GM19099 (cell line): ENCODE data around the gene ERG28.

Source experiments
- POLR2A ChIP-seq: IDR thresholded peaks from 3 replicates; pipeline ENCODE4 v1.6.1; 2011; ENCODE audit warnings: low read depth; ENCODE audit not compliant: insufficient read length; ENCODE audit errors: extremely low read depth

The ERG28 gene

DNA sequence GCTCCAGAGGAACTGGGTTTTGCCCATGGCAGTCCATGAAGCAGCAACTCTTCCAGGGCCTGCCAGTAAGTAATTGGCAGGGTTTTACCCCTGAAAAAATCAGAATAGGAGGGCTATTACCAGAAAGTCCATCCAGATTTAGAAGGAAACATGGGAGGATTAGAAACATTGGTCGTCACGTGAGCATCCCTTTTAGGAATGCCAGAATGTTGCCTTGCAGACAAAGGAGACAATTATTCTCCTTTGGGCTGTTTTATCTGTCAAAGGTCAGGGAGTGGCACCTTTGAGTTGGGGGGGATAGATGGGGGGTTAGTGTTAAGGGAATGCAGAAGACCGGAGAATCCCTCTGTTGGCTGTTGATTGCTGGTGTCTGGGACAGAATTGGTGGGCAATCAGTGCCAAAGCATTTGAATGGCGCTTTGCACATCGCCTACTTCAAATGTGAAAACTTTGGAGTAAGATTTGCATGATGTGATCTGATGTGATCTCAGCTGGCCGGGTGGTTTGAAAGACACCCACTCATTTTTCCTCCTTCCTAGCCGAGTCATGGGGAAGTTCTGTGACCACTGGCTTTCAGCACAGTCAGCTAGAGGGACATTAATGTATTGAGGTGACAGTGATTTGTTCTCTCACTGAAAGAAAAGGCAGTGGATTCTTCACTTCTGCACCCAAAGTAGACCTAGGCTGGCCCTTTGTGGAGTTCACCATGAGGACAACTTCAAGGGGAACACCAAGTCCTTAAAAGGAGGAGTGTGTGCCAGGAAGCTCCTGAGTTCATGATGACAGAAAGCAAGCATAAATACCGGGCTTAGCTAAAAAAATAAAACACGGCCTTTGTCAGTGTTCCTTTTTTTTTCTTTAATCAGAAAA lies 50.8 kb downstream of the ERG28 start:
- TF ChIP-seq POLR2A: no peak

GRCh38 chr14:75609116-75609515 lies 51.6 kb downstream of the ERG28 start:
- no peak for TF ChIP-seq POLR2A

DNA sequence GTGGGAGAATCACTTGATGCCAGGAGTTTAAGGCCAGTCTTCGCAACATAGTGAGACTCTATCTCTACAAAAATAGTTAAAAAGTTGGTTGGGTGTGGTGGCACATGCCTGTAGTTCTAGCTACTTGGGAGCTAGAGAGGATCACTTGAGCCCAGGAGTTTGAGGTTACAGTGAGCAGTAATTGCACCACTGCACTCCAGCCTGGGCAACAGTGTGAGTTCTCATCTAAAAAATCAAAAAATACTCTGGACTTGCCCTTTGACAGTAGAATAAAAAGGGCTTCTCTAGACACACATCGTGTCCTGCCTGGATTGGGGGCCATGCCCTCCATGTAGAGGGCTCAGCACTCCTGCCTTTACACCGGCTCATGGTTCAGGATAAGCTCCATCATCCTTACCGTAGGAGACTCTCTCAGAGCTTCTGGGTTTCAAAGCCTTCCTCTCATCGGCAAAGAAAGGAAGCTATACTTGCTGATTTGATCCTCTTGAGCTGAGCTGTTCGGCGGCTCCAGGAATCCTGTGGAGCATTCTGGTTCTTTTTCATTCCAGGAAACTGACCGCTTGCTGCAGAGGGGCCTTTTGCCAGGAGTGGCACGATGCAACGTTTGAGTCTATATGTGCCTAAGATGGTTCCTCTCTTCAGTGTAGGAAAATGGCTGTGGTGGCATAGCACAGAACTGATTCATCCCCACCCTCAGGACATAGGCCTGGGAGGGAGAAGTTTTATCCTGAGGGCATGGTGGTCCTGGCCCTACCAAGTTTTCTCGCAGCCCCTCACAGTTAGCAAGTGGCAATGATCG lies 52.6 kb downstream of the ERG28 start:
- TF ChIP-seq POLR2A: no peak

DNA sequence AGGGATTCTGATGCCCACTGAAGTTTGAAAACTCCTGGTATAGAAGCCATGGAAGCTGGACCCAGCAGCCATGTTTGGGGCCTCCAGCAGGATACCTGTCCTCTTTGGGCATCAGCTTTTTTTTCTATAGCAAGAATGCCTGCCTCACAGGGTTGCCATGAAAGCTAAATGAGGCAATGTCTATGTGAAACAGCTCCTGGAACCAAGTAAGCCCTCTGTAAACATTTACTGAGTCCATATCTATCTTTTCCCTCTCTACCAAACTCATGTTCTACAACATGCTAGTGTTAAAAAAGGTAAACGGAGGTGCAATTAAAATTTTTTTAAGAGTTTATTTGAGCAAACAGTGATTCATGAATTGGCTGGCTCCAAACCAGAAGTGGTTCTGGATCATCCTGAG lies 53.6 kb downstream of the ERG28 start:
- no peak for TF ChIP-seq POLR2A

GRCh38 chr14:75605916-75606315 lies 54.8 kb downstream of the ERG28 start:
- TF ChIP-seq POLR2A: no peak

DNA sequence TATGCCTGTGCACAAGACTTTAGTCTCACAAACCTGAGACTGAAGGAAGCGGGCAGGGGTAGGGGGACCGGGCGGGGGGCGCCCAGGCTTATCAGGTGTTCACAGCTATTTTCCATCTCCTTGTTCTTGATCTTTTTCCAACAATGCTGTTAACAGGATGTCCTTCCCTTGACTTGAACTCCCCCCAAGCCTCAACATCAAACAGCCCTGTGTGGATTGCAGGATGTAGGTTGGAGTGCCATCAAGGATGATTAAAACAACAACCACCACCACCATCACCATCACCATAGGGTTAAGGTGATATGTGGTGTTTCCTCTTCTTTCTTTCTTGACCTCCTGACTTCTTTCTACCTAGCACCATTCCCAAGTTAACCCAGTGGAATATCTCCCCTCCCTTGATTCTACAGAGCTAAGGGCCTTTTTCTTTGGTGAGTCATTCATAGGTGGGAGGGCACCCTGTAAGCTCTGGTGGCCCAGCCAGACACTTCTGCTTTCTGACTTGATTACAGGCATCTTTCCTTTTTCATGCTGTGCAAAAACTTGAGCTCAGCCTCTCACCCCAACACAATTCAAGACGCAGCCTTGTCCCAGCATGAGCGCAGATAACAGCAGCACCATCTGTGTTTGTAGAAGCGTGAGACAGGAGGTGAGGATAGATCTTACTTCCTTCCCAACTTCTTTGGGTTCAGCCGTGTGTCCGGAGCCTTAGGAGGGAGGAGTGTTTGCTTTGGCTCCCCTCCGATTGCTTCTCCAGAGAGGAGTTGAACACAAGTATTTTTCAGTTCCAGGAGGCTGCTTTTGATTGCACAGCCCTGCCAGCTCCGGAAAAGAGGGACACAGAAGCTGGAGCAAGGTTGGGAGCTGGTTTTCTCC lies 55.5 kb downstream of the ERG28 start:
- TF ChIP-seq POLR2A: no peak

GRCh38 chr14:75602503-75602902 lies 58.2 kb downstream of the ERG28 start:
- no peak for TF ChIP-seq POLR2A
